Esophagus (tissue), 2 donors: ENCODE data around the gene ARHGAP42. TPM values are rescaled to one million over a fixed set of nuclear protein-coding genes. Genes with fewer than 3 reads are reported as not detected.
"Not testable (repeated sequence)": the region's sequence is repeated elsewhere in the genome, so short reads cannot be mapped to it uniquely, and the experiment has no call there.

Source experiments
- H3K27ac ChIP-seq, 2 donors: one replicate each; pipeline ENCODE4 v1.5.1; 2013; ENCODE audit warnings: low read depth in 2 of 2, mild to moderate bottlenecking in 2 of 2, inconsistent platforms in 1 of 2, low read length in 1 of 2, moderate library complexity in 1 of 2
- H3K27me3 ChIP-seq, 2 donors: one replicate each; pipeline ENCODE4 v1.6.1; 2013; ENCODE audit warnings: low read length in 2 of 2, control low read depth in 1 of 2, mild to moderate bottlenecking in 1 of 2; ENCODE audit not compliant: insufficient read depth in 2 of 2, control insufficient read depth in 1 of 2
- H3K36me3 ChIP-seq, 2 donors: one replicate each; pipeline ENCODE4 v1.6.1; 2013; ENCODE audit warnings: low read length in 1 of 2; ENCODE audit not compliant: control insufficient read depth in 2 of 2, insufficient read depth in 2 of 2
- H3K4me1 ChIP-seq, 2 donors: one replicate each; pipeline ENCODE4 v1.6.1; 2013; ENCODE audit warnings: low read length in 1 of 2; ENCODE audit not compliant: control insufficient read depth in 2 of 2, insufficient read depth in 2 of 2
- H3K4me3 ChIP-seq, 2 donors: one replicate each; pipeline ENCODE4 v1.5.1; 2013; ENCODE audit warnings: low read length in 2 of 2, mild to moderate bottlenecking in 2 of 2, low read depth in 1 of 2, moderate library complexity in 1 of 2
- H3K9me3 ChIP-seq, 2 donors: one replicate each; pipeline ENCODE4 v1.6.1; 2013; ENCODE audit warnings: mild to moderate bottlenecking in 2 of 2, low read depth in 1 of 2, low read length in 1 of 2, moderate library complexity in 1 of 2; ENCODE audit not compliant: control insufficient read depth in 2 of 2, insufficient read depth in 1 of 2
- WGBS, 2 donors: extraction: QIAGEN DNeasy Blood & Tissue Kit; methylation state at CpG; one replicate each; pipeline ENCODE4 v1.1.7; 2013; 5-methylcytosine and 5-hydroxymethylcytosine counted together
- polyA plus RNA-seq, 2 donors: library from polyadenylated mRNA; stranded (reverse); fragments of 200-250 nt; gene quantifications; one replicate each; pipeline ENCODE4 v1.2.3, GENCODE V29; 2013
- donor health status: healthy with polysubstance abuse.
- donor health status: Bipolar disorder and iron deficiency.

The ARHGAP42 gene
- polyA plus RNA-seq, 2 donors = 1.0 to 1.2 TPM

GRCh38 chr11:100750566-100750891 is 63.4 kb downstream of the ARHGAP42 start:
- not testable (repeated sequence) for H3K4me1 ChIP-seq, H3K4me3 ChIP-seq
- WGBS, 2 donors = 92 to 95% methylated on average over 7 of the region's 7 CpGs

GRCh38 chr11:100752371-100753171 is 65.5 kb downstream of the ARHGAP42 start:
- no peaks in the 10 kb centered on the region for H3K36me3 ChIP-seq
- no peak overlapping the region for H3K4me3 ChIP-seq
- no peaks in the 10 kb centered on the region for H3K27me3 ChIP-seq
- no peak overlapping the region for H3K27ac ChIP-seq
- 84 to 85% methylated on average over 5 of the region's 5 CpGs for WGBS, 2 donors
- H3K4me1 ChIP-seq = peaks cover 2% of the 10 kb centered on the region in 2 donors
- H3K9me3 ChIP-seq = peaks cover 0 to 6% of the 10 kb centered on the region in 2 donors

More at GRCh38 chr11:100750566-100750891, 63.4 kb downstream of the ARHGAP42 start:
- not testable (repeated sequence) for H3K9me3 ChIP-seq, H3K27me3 ChIP-seq, H3K36me3 ChIP-seq, H3K27ac ChIP-seq

- H3K4me1 ChIP-seq = peaks cover 2% of the 10 kb centered on the region in 2 donors
- H3K4me3 ChIP-seq = no peak overlapping the region
- WGBS, 2 donors = 42 to 48% methylated on average over 4 of the region's 4 CpGs
- H3K36me3 ChIP-seq = no peaks in the 10 kb centered on the region
- H3K27me3 ChIP-seq = no peaks in the 10 kb centered on the region
- H3K27ac ChIP-seq = no peak overlapping the region
- H3K9me3 ChIP-seq = peaks cover 0 to 6% of the 10 kb centered on the region in 2 donors
Observed at GRCh38 chr11:100753172-100753543, 66.1 kb downstream of the ARHGAP42 start.

GRCh38 chr11:100753571-100753970 is 66.5 kb downstream of the ARHGAP42 start:
- WGBS, 2 donors = 69 to 72% methylated on average over 4 of the region's 4 CpGs
- Histone ChIP-seq H3K36me3 (no peaks in the 10 kb centered on the region), H3K27ac (no peak overlapping the region), H3K4me3 (no peak overlapping the region), H3K9me3 (peaks cover 0 to 6% of the 10 kb centered on the region in 2 donors), H3K4me1 (peaks cover 2% of the 10 kb centered on the region in 2 donors), H3K27me3 (no peaks in the 10 kb centered on the region)

GRCh38 chr11:100756559-100756958 is 69.5 kb downstream of the ARHGAP42 start:
- Histone ChIP-seq H3K4me3 (no peak overlapping the region), H3K27me3 (no peaks in the 10 kb centered on the region), H3K36me3 (no peaks in the 10 kb centered on the region), H3K9me3 (no peaks in the 10 kb centered on the region), H3K4me1 (peaks cover 2% of the 10 kb centered on the region in 2 donors), H3K27ac (no peak overlapping the region)
- 64 to 73% methylated on average over 2 of the region's 2 CpGs for WGBS, 2 donors

GRCh38 chr11:100757646-100758045 is 70.6 kb downstream of the ARHGAP42 start:
- peaks cover 0 to 2% of the 10 kb centered on the region in 2 donors for H3K4me1 ChIP-seq
- H3K27ac ChIP-seq = no peak overlapping the region
- WGBS, 2 donors = 59 to 70% methylated on average over 1 of the region's 1 CpG
- H3K4me3 ChIP-seq = no peak overlapping the region
- no peaks in the 10 kb centered on the region for H3K36me3 ChIP-seq
- H3K27me3 ChIP-seq = no peaks in the 10 kb centered on the region
- H3K9me3 ChIP-seq = no peaks in the 10 kb centered on the region

- no peaks in the 10 kb centered on the region for H3K9me3 ChIP-seq
- no peaks in the 10 kb centered on the region for H3K36me3 ChIP-seq
- no peaks in the 10 kb centered on the region for H3K4me1 ChIP-seq
- no peak overlapping the region for H3K4me3 ChIP-seq
- H3K27me3 ChIP-seq = no peaks in the 10 kb centered on the region
- H3K27ac ChIP-seq = no peak overlapping the region
- WGBS, 2 donors = 63 to 67% methylated on average over 2 of the region's 2 CpGs
Observed at GRCh38 chr11:100759106-100759505, 72.0 kb downstream of the ARHGAP42 start.

- WGBS, 2 donors = 65 to 78% methylated on average over 3 of the region's 3 CpGs
- Histone ChIP-seq H3K27me3 (no peaks in the 10 kb centered on the region), H3K9me3 (no peaks in the 10 kb centered on the region), H3K4me1 (no peaks in the 10 kb centered on the region), H3K36me3 (no peaks in the 10 kb centered on the region), H3K4me3 (no peak overlapping the region), H3K27ac (no peak overlapping the region)
Observed at GRCh38 chr11:100759856-100760255, 72.8 kb downstream of the ARHGAP42 start.

GRCh38 chr11:100760744-100761143 is 73.7 kb downstream of the ARHGAP42 start:
- H3K9me3 ChIP-seq = no peaks in the 10 kb centered on the region
- H3K27me3 ChIP-seq = no peaks in the 10 kb centered on the region
- no peaks in the 10 kb centered on the region for H3K4me1 ChIP-seq
- no peak overlapping the region for H3K4me3 ChIP-seq
- no peak overlapping the region for H3K27ac ChIP-seq
- H3K36me3 ChIP-seq = no peaks in the 10 kb centered on the region

- 70 to 71% methylated on average over 6 of the region's 6 CpGs for WGBS, 2 donors
Observed at GRCh38 chr11:100761841-100762240, 74.8 kb downstream of the ARHGAP42 start.

More at GRCh38 chr11:100761841-100762240, 74.8 kb downstream of the ARHGAP42 start:
- Histone ChIP-seq H3K27ac (no peak overlapping the region), H3K36me3 (no peaks in the 10 kb centered on the region), H3K9me3 (no peaks in the 10 kb centered on the region), H3K4me1 (no peaks in the 10 kb centered on the region), H3K4me3 (no peak overlapping the region), H3K27me3 (no peaks in the 10 kb centered on the region)
